Erythroblast (primary cell): ENCODE results near the gene AGTRAP.

ENCODE experiments used
- GATA1 ChIP-seq: IDR thresholded peaks from 2 replicates; pipeline ENCODE4 v1.6.1; 2011; ENCODE audit warnings: low read depth, mild to moderate bottlenecking, control low read depth, low read length, moderate library complexity
- POLR2A ChIP-seq: IDR thresholded peaks from 2 replicates; pipeline ENCODE4 v1.6.1; 2011; ENCODE audit warnings: mild to moderate bottlenecking, low read length

DNA sequence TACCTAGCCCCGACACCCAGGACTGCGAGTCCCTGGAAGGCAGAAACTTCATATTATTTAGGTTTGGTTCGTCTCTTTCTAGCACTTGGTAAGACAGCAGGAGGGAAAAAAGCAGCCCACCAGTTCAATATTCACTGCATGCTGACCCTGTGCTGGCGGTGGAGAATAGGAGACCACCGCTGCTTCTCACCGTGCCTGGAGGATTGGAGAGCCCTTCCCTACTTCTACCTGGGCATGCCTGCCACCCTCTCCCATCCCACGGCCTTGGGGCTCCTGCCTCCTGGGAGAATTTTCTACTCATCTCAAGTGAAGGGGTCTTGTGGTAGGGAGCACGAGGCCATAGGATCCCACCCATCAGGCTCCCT, 64.4 kb downstream of the AGTRAP start:
- TF ChIP-seq POLR2A (no peak), GATA1 (no peak)
